H1 (cell line): Measurements from ENCODE around the gene PGBD5. TPM values are rescaled to one million over a fixed set of nuclear protein-coding genes. Genes with fewer than 3 reads are reported as not detected.

Experiments used
- CTCF ChIA-PET: fragments of 300-600 bp; sonication (Branson Sonifier 250); formaldehyde crosslinking; loops from one replicate; lab custom pipeline; 2021; ENCODE audit not compliant: partially characterized antibody; lab: Charles Lee
- POLR2A ChIA-PET: fragments of 300-600 bp; sonication (Branson Sonifier 250); formaldehyde crosslinking; loops from one replicate; lab custom pipeline; 2021; ENCODE audit warnings: inconsistent platforms; ENCODE audit not compliant: partially characterized antibody; lab: Charles Lee
- DNase-seq, 2 experiments: peaks; one replicate each; pipeline versions ENCODE4 v3.0.0 to v3.0.0-alpha.2; 2010 to 2022; ENCODE audit warnings: low spot score in 2 of 2, low read depth in 1 of 2, mixed read lengths in 1 of 2
- FAIRE-seq: peaks from 2 replicates; lab custom pipeline; 2011; peaks lifted over from hg19 to GRCh38; lab: Jason Lieb, UNC
- H2AFZ ChIP-seq: 2 replicates; pipeline ENCODE4 v1.8.1; 2012; ENCODE audit warnings: low read length, inconsistent platforms
- H2AK5ac ChIP-seq: 2 replicates; pipeline ENCODE4 v1.6.1; 2013; ENCODE audit warnings: low read depth, low read length
- H2BK120ac ChIP-seq: replicated peaks from 2 replicates; pipeline ENCODE3; 2013; ENCODE audit warnings: low read depth, low read length, inconsistent platforms
- H2BK12ac ChIP-seq: 2 replicates; pipeline ENCODE4 v1.6.1; 2013; ENCODE audit warnings: low read depth, low read length
- H2BK15ac ChIP-seq: 2 replicates; pipeline ENCODE4 v1.6.1; 2013; ENCODE audit warnings: low read length
- H2BK20ac ChIP-seq: 2 replicates; pipeline ENCODE4 v1.6.1; 2013; ENCODE audit warnings: low read length
- H2BK5ac ChIP-seq: 2 replicates; pipeline ENCODE4 v1.6.1; 2013; ENCODE audit warnings: low read depth, low read length
- H3K14ac ChIP-seq: 2 replicates; pipeline ENCODE4 v1.6.1; 2013; ENCODE audit warnings: inconsistent platforms; ENCODE audit not compliant: insufficient read length
- H3K18ac ChIP-seq: 2 replicates; pipeline ENCODE4 v1.6.1; 2013; ENCODE audit warnings: low read length; ENCODE audit errors: extremely low read depth
- H3K23ac ChIP-seq: 2 replicates; pipeline ENCODE4 v1.6.1; 2013; ENCODE audit warnings: inconsistent platforms; ENCODE audit not compliant: insufficient read length
- H3K23me2 ChIP-seq: 2 replicates; pipeline ENCODE4 v1.6.1; 2013; ENCODE audit warnings: low read depth, low read length
- H3K27ac ChIP-seq: 2 replicates; pipeline ENCODE4 v1.6.1; 2011; ENCODE audit warnings: low read depth, low read length, inconsistent platforms
- H3K27me3 ChIP-seq, 4 experiments: replicated peaks in 1 of 4; 1 replicate in 1 of 4; 2 replicates in 3 of 4; pipeline versions ENCODE4 v1.6.1 to v1.8.1; 2011 to 2013; ENCODE audit warnings: low read length in 3 of 4, mild to moderate bottlenecking in 3 of 4, inconsistent platforms in 2 of 4, mixed read lengths in 2 of 4, moderate library complexity in 1 of 4; ENCODE audit not compliant: control insufficient read depth in 3 of 4, insufficient read depth in 3 of 4; ENCODE audit errors: extremely low read depth in 1 of 4
- H3K36me3 ChIP-seq, 4 experiments: 2 replicates each; pipeline versions ENCODE4 v1.6.1 to v1.8.1; 2011 to 2013; ENCODE audit warnings: mild to moderate bottlenecking in 4 of 4, low read length in 3 of 4, moderate library complexity in 2 of 4, control low read depth in 1 of 4, inconsistent platforms in 1 of 4; ENCODE audit not compliant: insufficient read depth in 4 of 4, control insufficient read depth in 2 of 4
- H3K4ac ChIP-seq: replicated peaks from 2 replicates; pipeline ENCODE3; 2013; ENCODE audit warnings: low read length, low read depth, mixed read lengths, inconsistent platforms; ENCODE audit not compliant: insufficient read length
- H3K4me1 ChIP-seq, 4 experiments: replicated peaks in 1 of 4; 1 replicate in 1 of 4; 2 replicates in 3 of 4; pipeline versions ENCODE4 v1.6.1 to v1.8.1; 2011 to 2013; ENCODE audit warnings: low read length in 3 of 4, inconsistent platforms in 2 of 4, mixed read lengths in 1 of 4; ENCODE audit not compliant: insufficient read depth in 4 of 4, control insufficient read depth in 3 of 4
- H3K4me2 ChIP-seq, 2 experiments: 2 replicates each; pipeline versions ENCODE4 v1.6.1 to v1.8.1; 2011 to 2013; ENCODE audit warnings: low read depth in 2 of 2, low read length in 2 of 2, control low read depth in 1 of 2, inconsistent platforms in 1 of 2, mild to moderate bottlenecking in 1 of 2; ENCODE audit not compliant: insufficient read depth in 1 of 2
- H3K4me3 ChIP-seq, 4 experiments: fragments of 200-600, 300-600 bp in 1 of 4; sonication (generic), shearing (Covaris generic), sonication (Bioruptor Twin) in 1 of 4; 2 replicates each; pipeline versions ENCODE4 v1.5.1 to v1.8.1; 2011 to 2016; ENCODE audit warnings: low read length in 4 of 4, low read depth in 3 of 4, control low read depth in 2 of 4, inconsistent platforms in 2 of 4, mild to moderate bottlenecking in 2 of 4, mixed read lengths in 1 of 4, moderate library complexity in 1 of 4; ENCODE audit not compliant: insufficient read depth in 2 of 4; ENCODE audit errors: extremely low read depth in 1 of 4
- H3K56ac ChIP-seq: replicated peaks from 2 replicates; pipeline ENCODE3; 2013; ENCODE audit warnings: low read depth, mild to moderate bottlenecking, mixed read lengths, low read length, inconsistent platforms; ENCODE audit not compliant: insufficient read length
- H3K79me1 ChIP-seq: 2 replicates; pipeline ENCODE4 v1.6.1; 2013; ENCODE audit warnings: low read depth, low read length, control low read depth
- H3K79me2 ChIP-seq, 2 experiments: 2 replicates each; pipeline versions ENCODE4 v1.6.1 to v1.8.1; 2012 to 2013; ENCODE audit warnings: low read length in 2 of 2, mild to moderate bottlenecking in 2 of 2, inconsistent platforms in 1 of 2; ENCODE audit not compliant: insufficient read depth in 2 of 2, control insufficient read depth in 1 of 2
- H3K9ac ChIP-seq, 4 experiments: replicated peaks in 1 of 4; 1 replicate in 1 of 4; 2 replicates in 3 of 4; pipeline versions ENCODE4 v1.6.1 to v1.8.1; 2011 to 2013; ENCODE audit warnings: low read depth in 3 of 4, low read length in 3 of 4, control low read depth in 2 of 4, mild to moderate bottlenecking in 2 of 4, moderate library complexity in 2 of 4, inconsistent platforms in 1 of 4; ENCODE audit errors: extremely low read depth in 1 of 4
- H3K9me3 ChIP-seq, 2 experiments: 2 replicates each; pipeline versions ENCODE4 v1.6.1 to v1.8.1; 2012 to 2013; ENCODE audit warnings: mild to moderate bottlenecking in 2 of 2, moderate library complexity in 2 of 2, control low read depth in 1 of 2, inconsistent platforms in 1 of 2, low read depth in 1 of 2, low read length in 1 of 2, mixed read lengths in 1 of 2; ENCODE audit not compliant: insufficient read depth in 2 of 2
- H4K20me1 ChIP-seq, 2 experiments: replicated peaks in 1 of 2; 2 replicates each; pipeline versions ENCODE3 to v1.8.1; 2011 to 2013; ENCODE audit warnings: inconsistent platforms in 2 of 2, low read length in 2 of 2, mild to moderate bottlenecking in 1 of 2; ENCODE audit not compliant: insufficient read depth in 2 of 2, control insufficient read depth in 1 of 2
- H4K5ac ChIP-seq: 2 replicates; pipeline ENCODE4 v1.6.1; 2013; ENCODE audit warnings: low read length, low read depth, mixed read lengths, inconsistent platforms; ENCODE audit not compliant: insufficient read length
- H4K8ac ChIP-seq: 2 replicates; pipeline ENCODE4 v1.8.0; 2013; ENCODE audit warnings: mild to moderate bottlenecking, moderate library complexity, low read length, inconsistent platforms; ENCODE audit not compliant: insufficient read depth; ENCODE audit errors: extremely low read depth
- H4K91ac ChIP-seq: replicated peaks from 2 replicates; pipeline ENCODE3; 2013; ENCODE audit warnings: low read length, mixed read lengths, inconsistent platforms; ENCODE audit not compliant: insufficient read length
- ASH2L ChIP-seq: fragments of 200-600, 300-600 bp; sonication (generic); IDR thresholded peaks from one replicate; pipeline ENCODE4 v1.7.1; 2017; ENCODE audit warnings: low read length
- BCL11A ChIP-seq, 2 experiments: IDR thresholded peaks; one replicate each; pipeline ENCODE4 v1.6.1; 2011; ENCODE audit warnings: low read depth in 2 of 2, low read length in 2 of 2, mild to moderate bottlenecking in 2 of 2
- MAX ChIP-seq: IDR thresholded peaks from 2 replicates; pipeline ENCODE4 v1.6.1; 2012; ENCODE audit warnings: inconsistent platforms
- PHF8 ChIP-seq: fragments of 200-600 bp; sonication (generic); conservative IDR thresholded peaks from 2 replicates; pipeline ENCODE4 v1.7.1; 2012; ENCODE audit warnings: low read depth, mild to moderate bottlenecking, inconsistent platforms, low read length, moderate library complexity
- POU5F1 ChIP-seq: IDR thresholded peaks from 2 replicates; pipeline ENCODE4 v1.6.1; 2011; ENCODE audit warnings: low read depth, mild to moderate bottlenecking, low read length, moderate library complexity
- RBBP5 ChIP-seq: IDR thresholded peaks from 2 replicates; pipeline ENCODE4 v1.7.1; 2012; ENCODE audit warnings: low read depth, mild to moderate bottlenecking, inconsistent platforms, low read length, moderate library complexity, borderline replicate concordance
- RNF2 ChIP-seq: fragments of 200-900, 300-1000 bp; sonication (generic); IDR thresholded peaks from 2 replicates; pipeline ENCODE4 v1.7.1; 2016; ENCODE audit warnings: borderline replicate concordance, low read depth, mild to moderate bottlenecking, antibody characterized with exemption, low read length; ENCODE audit not compliant: poor library complexity, severe bottlenecking; ENCODE audit errors: missing control alignments
- RXRA ChIP-seq: IDR thresholded peaks from 2 replicates; pipeline ENCODE4 v1.6.1; 2011; ENCODE audit warnings: low read depth, mild to moderate bottlenecking, low read length, moderate library complexity; ENCODE audit not compliant: insufficient read depth
- SAP30 ChIP-seq: fragments of 300-600 bp; sonication (generic); IDR thresholded peaks from 2 replicates; pipeline ENCODE4 v1.7.1; 2012; ENCODE audit warnings: low read length, moderate library complexity, mild to moderate bottlenecking, inconsistent platforms; ENCODE audit not compliant: insufficient read depth, insufficient replicate concordance
- SIN3A ChIP-seq, 2 experiments: IDR thresholded peaks in 1 of 2; conservative IDR thresholded peaks in 1 of 2; 2 replicates each; pipeline ENCODE4 v1.6.1; 2011 to 2012; ENCODE audit warnings: low read length in 2 of 2, improper control_type of control experiment in 1 of 2, low read depth in 1 of 2, mild to moderate bottlenecking in 1 of 2
- SP4 ChIP-seq: IDR thresholded peaks from 2 replicates; pipeline ENCODE4 v1.6.1; 2012; ENCODE audit warnings: low read length, inconsistent platforms
- TCF12 ChIP-seq: IDR thresholded peaks from 2 replicates; pipeline ENCODE4 v1.6.1; 2011; ENCODE audit warnings: low read depth, mild to moderate bottlenecking, low read length
- ZNF274 ChIP-seq: IDR thresholded peaks from 2 replicates; pipeline ENCODE4 v1.7.0; 2012; ENCODE audit warnings: low read length, borderline replicate concordance; ENCODE audit errors: extremely low read depth
- WGBS, 2 experiments: shearing (Covaris generic) in 1 of 2; methylation state at CpG; one replicate each; pipeline versions ENCODE4 v1.1.6 to v1.1.7; 2013 to 2015; ENCODE audit warnings: low lambda C conversion rate in 2 of 2, mixed read lengths in 2 of 2, inconsistent platforms in 1 of 2, low coverage in 1 of 2, missing lambda C conversion rate in 1 of 2; ENCODE audit not compliant: insufficient replicate concordance in 2 of 2, insufficient coverage in 1 of 2, insufficient read length in 1 of 2; ENCODE audit errors: extremely low coverage in 1 of 2, missing lambda C conversion rate in 1 of 2; 5-methylcytosine and 5-hydroxymethylcytosine counted together
- polyA plus RNA-seq, 7 experiments: library from polyadenylated mRNA; depleted of rRNA in 3 of 7; stranded (reverse) in 5 of 7; unstranded in 2 of 7; fragments of >200 nt in 5 of 7; fragments of 200-250 nt in 2 of 7; gene quantifications; 1 replicate in 5 of 7; 2 replicates in 1 of 7; 4 replicates in 1 of 7; pipeline versions ENCODE4 v1.2.1 to v1.2.3, GENCODE V29; 2011 to 2013; ENCODE audit warnings: missing spikeins in 2 of 7, mixed read lengths in 2 of 7
- total RNA-seq: library from RNA; stranded (reverse); fragmentation: NEBNext Ultra II Directional; extraction: Animal tissue kit (Norgen Biotek cat#: 25700); gene quantifications from 2 replicates; pipeline ENCODE4 v1.2.1, GENCODE V29; 2021

Gene PGBD5
- total and polyA plus RNA-seq, 2 of the 8 experiments (the other 6 are each of a cell fraction or from before 2014, with no cell fraction given): 16.3 to 18.4 TPM

GRCh38 chr1:230303822-230304221, 122.3 kb downstream of the PGBD5 start:
- H2BK5ac ChIP-seq: no peak overlapping the region
- no peaks in the 10 kb centered on the region for H3K23me2 ChIP-seq
- no peak overlapping the region for H3K14ac ChIP-seq
- H3K18ac ChIP-seq: no peak overlapping the region
- no peak overlapping the region for H2AFZ ChIP-seq
- H3K23ac ChIP-seq: no peak overlapping the region
- H3K27ac ChIP-seq: no peak overlapping the region
- no peak overlapping the region for H3K56ac ChIP-seq
- H4K5ac ChIP-seq: no peak overlapping the region
- H2BK15ac ChIP-seq: no peak overlapping the region
- no peak overlapping the region for H3K4me3 ChIP-seq
- no peak overlapping the region for H4K91ac ChIP-seq
- H3K4me1 ChIP-seq: no peaks in the 10 kb centered on the region
- POLR2A ChIA-PET: no interaction called here
- H2AK5ac ChIP-seq: no peak overlapping the region
- no peak overlapping the region for H4K8ac ChIP-seq
- no peaks in the 10 kb centered on the region for H4K20me1 ChIP-seq
- no peak for DNase-seq
- H3K36me3 ChIP-seq: no peaks in the 10 kb centered on the region
- FAIRE-seq: no peak
- no peak overlapping the region for H3K4me2 ChIP-seq
- WGBS, 2 experiments: 87% methylated on average over 6 of the region's 6 CpGs; no CpG with 5 or more reads in 1 of the 2 experiments
- no peaks in the 10 kb centered on the region for H3K79me1 ChIP-seq
- no peak overlapping the region for H3K9ac ChIP-seq
- H2BK12ac ChIP-seq: no peak overlapping the region
- no peaks in the 10 kb centered on the region for H3K79me2 ChIP-seq
- no peak overlapping the region for H2BK20ac ChIP-seq
- no peaks in the 10 kb centered on the region for H3K27me3 ChIP-seq
- CTCF ChIA-PET: interaction anchor here (0.8 to 1.3 kb wide), 4 partner anchors 22 to 224 kb away, joined by 3 read pairs; no protein-coding TSS in a partner anchor
- H3K9me3 ChIP-seq: no peaks in the 10 kb centered on the region
- H3K4ac ChIP-seq: no peak overlapping the region
- no peak overlapping the region for H2BK120ac ChIP-seq
- TF ChIP-seq PHF8: no peak
- TF ChIP-seq BCL11A (IDR thresholded peaks at IDR 0.05; ENCODE audit: low read depth in 2 of 2, low read length in 2 of 2): no peak
- TF ChIP-seq RNF2: no peak
- no peak for TF ChIP-seq ASH2L
- no peak for TF ChIP-seq POU5F1
- TF ChIP-seq SAP30: no peak
- no peak for TF ChIP-seq ZNF274
- no peak for TF ChIP-seq SP4
- TF ChIP-seq TCF12: no peak
- TF ChIP-seq RBBP5: no peak
- no peak for TF ChIP-seq MAX
- no peak for TF ChIP-seq SIN3A (conservative IDR thresholded peaks at IDR 0.05 in 1 of 2, IDR thresholded peaks at IDR 0.05 in 1 of 2; ENCODE audit: low read depth in 1 of 2, low read length in 2 of 2)
- TF ChIP-seq RXRA: no peak
